Stimulated activated CD4-positive, alpha-beta T cell treated with anti-CD3 and anti-CD28 coated beads, Interleukin-12 subunit alpha, Interleukin-12 subunit beta, amount 100 ng/mL, for 24 hours (primary cell): ENCODE results near the gene TRANK1.
A peak's percentile ranks its signal among the peaks of the same experiment; 100 is the strongest.

Experiments
- DNase-seq, 2 experiments: peaks; one replicate each; pipeline ENCODE4 v3.0.0-alpha.2; 2020; ENCODE audit warnings: low read depth in 2 of 2

Gene TRANK1

GRCh38 chr3:36850743-36851142 is 94.1 kb downstream of the TRANK1 start:
- DNase-seq: no peak

GRCh38 chr3:36846406-36846805 is 98.4 kb downstream of the TRANK1 start:
- no peak for DNase-seq

- peak; percentile 2 to 55 for DNase-seq
These were observed 101.5 kb downstream of the TRANK1 start for GRCh38 chr3:36843065-36844051.

GRCh38 chr3:36842275-36842674 is 102.6 kb downstream of the TRANK1 start:
- no peak for DNase-seq

GRCh38 chr3:36840453-36840921 is 104.4 kb downstream of the TRANK1 start:
- no peak for DNase-seq

- no peak for DNase-seq
These were observed 107.8 kb downstream of the TRANK1 start for GRCh38 chr3:36837089-36837488.

- DNase-seq: no peak
These were observed 111.6 kb downstream of the TRANK1 start for GRCh38 chr3:36833160-36833814.

- DNase-seq: no peak
These were observed 112.4 kb downstream of the TRANK1 start for GRCh38 chr3:36832406-36832805.

- no peak for DNase-seq
These were observed 117.7 kb downstream of the TRANK1 start for GRCh38 chr3:36827133-36827532.

- DNase-seq: no peak
These were observed 118.6 kb downstream of the TRANK1 start for GRCh38 chr3:36826240-36826639.

- no peak for DNase-seq
These were observed 120.4 kb downstream of the TRANK1 start for GRCh38 chr3:36824443-36824842.

GRCh38 chr3:36823806-36824205 is 121.0 kb downstream of the TRANK1 start:
- no peak for DNase-seq

GRCh38 chr3:36820083-36820482 is 124.8 kb downstream of the TRANK1 start:
- no peak for DNase-seq

GRCh38 chr3:36817806-36818533 is 126.9 kb downstream of the TRANK1 start:
- DNase-seq: no peak

GRCh38 chr3:36815375-36815774 is 129.5 kb downstream of the TRANK1 start:
- DNase-seq: no peak

- DNase-seq: no peak
These were observed 130.1 kb downstream of the TRANK1 start for GRCh38 chr3:36814776-36815175.

GRCh38 chr3:36814066-36814717 is 130.7 kb downstream of the TRANK1 start:
- no peak for DNase-seq

- no peak for DNase-seq
These were observed 131.5 kb downstream of the TRANK1 start for GRCh38 chr3:36813305-36813704.

GRCh38 chr3:36812240-36812639 is 132.6 kb downstream of the TRANK1 start:
- DNase-seq: no peak

- no peak for DNase-seq
These were observed 133.1 kb downstream of the TRANK1 start for GRCh38 chr3:36811768-36812167.

- no peak for DNase-seq
These were observed 140.4 kb downstream of the TRANK1 start for GRCh38 chr3:36804295-36805055.
